Glomerular endothelial cell (primary cell): ENCODE results near the gene GNB2. TPM values are rescaled to one million over a fixed set of nuclear protein-coding genes. Genes with fewer than 3 reads are reported as not detected.
"Not testable (repeated sequence)": the region's sequence is repeated elsewhere in the genome, so short reads cannot be mapped to it uniquely, and the experiment has no call there.

ENCODE experiments used
- DNase-seq: peaks from one replicate; pipeline ENCODE4 v3.0.0-alpha.2; 2011; ENCODE audit warnings: low read depth, low spot score; ENCODE audit errors: extremely low read depth
- total RNA-seq: library from RNA; depleted of rRNA; stranded (reverse); fragments of >200 nt; gene quantifications from 2 replicates; pipeline ENCODE4 v1.2.3, GENCODE V29; 2015

The GNB2 gene
- total RNA-seq, 1 donor from 2014 or later, result 318 TPM

- no peak for DNase-seq
Measured at GRCh38 chr7:100723732-100724275, 50.3 kb downstream of the GNB2 start.

- DNase-seq, result not testable (repeated sequence)
Measured at GRCh38 chr7:100724364-100724763, 50.8 kb downstream of the GNB2 start.

GRCh38 chr7:100726996-100727761 lies 53.6 kb downstream of the GNB2 start:
- no peak for DNase-seq

- DNase-seq, result no peak
Measured at GRCh38 chr7:100728196-100728595, 54.7 kb downstream of the GNB2 start.

Other genes with a start within 250 kb of the GNB2 start
- gene ZCWPW1, start 245.0 kb upstream of the GNB2 start, total RNA-seq, result 0.78 and 4.5 TPM in 2 replicates
- gene MEPCE, start 243.9 kb upstream of the GNB2 start, total RNA-seq, result 32.9 and 41.1 TPM in 2 replicates
- gene PPP1R35, start 237.2 kb upstream of the GNB2 start, total RNA-seq, result 31.7 and 42.9 TPM in 2 replicates
- gene SPACDR, start 209.5 kb upstream of the GNB2 start, total RNA-seq, result 1.0 TPM in 1 of 2 replicates, not detected in the other
- gene TSC22D4, start 194.5 kb upstream of the GNB2 start, total RNA-seq, result 66.1 and 75.2 TPM in 2 replicates
- 2.5 and 3.6 TPM in 2 replicates for gene NYAP1, start 189.8 kb upstream of the GNB2 start, total RNA-seq
- 29.2 and 37.3 TPM in 2 replicates for gene AGFG2, start 134.5 kb upstream of the GNB2 start, total RNA-seq
- 0.29 and 1.8 TPM in 2 replicates for gene SAP25, start 99.8 kb upstream of the GNB2 start, total RNA-seq
- gene LRCH4, start 87.6 kb upstream of the GNB2 start, total RNA-seq, result 42.4 and 93.0 TPM in 2 replicates
- not detected in 2 replicates for gene FBXO24, start 87.4 kb upstream of the GNB2 start, total RNA-seq
- 2.9 and 5.7 TPM in 2 replicates for gene PCOLCE, start 71.4 kb upstream of the GNB2 start, total RNA-seq
- 21.2 and 28.9 TPM in 2 replicates for gene MOSPD3, start 61.2 kb upstream of the GNB2 start, total RNA-seq
- 0.29 TPM in 1 of 2 replicates, not detected in the other for gene TFR2, start 32.2 kb upstream of the GNB2 start, total RNA-seq
- not detected in 2 replicates for gene ACTL6B, start 17.3 kb upstream of the GNB2 start, total RNA-seq
- 14.4 and 25.7 TPM in 2 replicates for gene GIGYF1, start 20.5 kb downstream of the GNB2 start, total RNA-seq
- 27.8 and 37.2 TPM in 2 replicates for gene POP7, start 32.4 kb downstream of the GNB2 start, total RNA-seq
- not detected in 2 replicates for gene EPO, start 46.7 kb downstream of the GNB2 start, total RNA-seq
- not detected in 2 replicates for gene ZAN, start 59.9 kb downstream of the GNB2 start, total RNA-seq
- gene EPHB4, start 153.8 kb downstream of the GNB2 start, total RNA-seq, result 157 and 191 TPM in 2 replicates
- 30.2 and 31.9 TPM in 2 replicates for gene SLC12A9, start 179.0 kb downstream of the GNB2 start, total RNA-seq
- 73.7 and 99.9 TPM in 2 replicates for gene TRIP6, start 193.6 kb downstream of the GNB2 start, total RNA-seq
- 71.4 and 79.4 TPM in 2 replicates for gene SRRT, start 201.4 kb downstream of the GNB2 start, total RNA-seq
- gene UFSP1, start 216.0 kb downstream of the GNB2 start, total RNA-seq, result 0.34 and 1.6 TPM in 2 replicates
- gene ACHE, start 222.1 kb downstream of the GNB2 start, total RNA-seq, result 0.97 and 2.0 TPM in 2 replicates